Measurements from ENCODE around the gene RFX1. TPM values are rescaled to one million over a fixed set of nuclear protein-coding genes. Genes with fewer than 3 reads are reported as not detected.
"Not testable (repeated sequence)": the region's sequence is repeated elsewhere in the genome, so short reads cannot be mapped to it uniquely, and the experiment has no call there.

Gene RFX1
- total RNA-seq, 2 donors from 2014 or later: 17.1 to 24.3 TPM

- H3K36me3 Mint-ChIP-seq (ENCODE audit: low read depth): peaks cover 55% of the 10 kb centered on the region
- H3K9me3 ChIP-seq (ENCODE audit: control insufficient read depth, low read length): no peaks in the 10 kb centered on the region
- H3K36me3 ChIP-seq (ENCODE audit: control insufficient read depth, insufficient read depth, low read length): peaks cover 44% of the 10 kb centered on the region
- H3K4me3 ChIP-seq (ENCODE audit: low read length): no peak overlapping the region
- H3K9ac ChIP-seq (ENCODE audit: extremely low read depth, low read length, poor library complexity, severe bottlenecking): no peak overlapping the region
- DNase-seq: peak; percentile 61
- H3K4me1 ChIP-seq (ENCODE audit: control insufficient read depth, insufficient read depth, low read length): no peaks in the 10 kb centered on the region
- no peaks in the 10 kb centered on the region for H3K9me3 Mint-ChIP-seq
- no peak overlapping the region for H3K4me3 Mint-ChIP-seq
- no peak overlapping the region for H3K27ac Mint-ChIP-seq
- H3K27me3 Mint-ChIP-seq (ENCODE audit: insufficient read depth): peaks cover 2% of the 10 kb centered on the region
- no peak overlapping the region for H3K27ac ChIP-seq (ENCODE audit: low read depth, low read length)
- no peaks in the 10 kb centered on the region for H3K27me3 ChIP-seq (ENCODE audit: control insufficient read depth, insufficient read depth, low read length, poor library complexity, severe bottlenecking)
- TF ChIP-seq CTCF (conservative IDR thresholded peaks at IDR 0.05): no peak
- WGBS, 2 experiments (ENCODE audit: insufficient coverage in 1 of 2, insufficient read length in 1 of 2): 89 to 93% methylated on average over 7 to 18 of the region's 18 CpGs
- H3K4me1 Mint-ChIP-seq: peaks cover 7% of the 10 kb centered on the region
Observed at GRCh38 chr19:13969897-13970296, 36.2 kb downstream of the RFX1 start.

GRCh38 chr19:13968999-13969398 is 37.1 kb downstream of the RFX1 start:
- WGBS, 2 experiments (ENCODE audit: insufficient coverage in 1 of 2, insufficient read length in 1 of 2): 90 to 96% methylated on average over 16 to 18 of the region's 18 CpGs
- Mint-ChIP-seq H3K4me1 (peaks cover 2% of the 10 kb centered on the region), H3K27ac (no peak overlapping the region), H3K9me3 (no peaks in the 10 kb centered on the region), H3K4me3 (no peak overlapping the region), H3K36me3 (ENCODE audit: low read depth) (peaks cover 56% of the 10 kb centered on the region), H3K27me3 (ENCODE audit: insufficient read depth) (peaks cover 9% of the 10 kb centered on the region)
- peak; percentile 26 for DNase-seq
- Histone ChIP-seq H3K27me3 (ENCODE audit: control insufficient read depth, insufficient read depth, low read length, poor library complexity, severe bottlenecking) (no peaks in the 10 kb centered on the region), H3K4me3 (ENCODE audit: low read length) (no peak overlapping the region), H3K9ac (ENCODE audit: extremely low read depth, low read length, poor library complexity, severe bottlenecking) (no peak overlapping the region), H3K27ac (ENCODE audit: low read depth, low read length) (no peak overlapping the region), H3K36me3 (ENCODE audit: control insufficient read depth, insufficient read depth, low read length) (peaks cover 45% of the 10 kb centered on the region), H3K4me1 (ENCODE audit: control insufficient read depth, insufficient read depth, low read length) (no peaks in the 10 kb centered on the region), H3K9me3 (ENCODE audit: control insufficient read depth, low read length) (no peaks in the 10 kb centered on the region)
- no peak for TF ChIP-seq CTCF (conservative IDR thresholded peaks at IDR 0.05)

GRCh38 chr19:13968383-13968935 is 37.7 kb downstream of the RFX1 start:
- Histone ChIP-seq H3K4me3 (ENCODE audit: low read length) (no peak overlapping the region), H3K4me1 (ENCODE audit: control insufficient read depth, insufficient read depth, low read length) (no peaks in the 10 kb centered on the region), H3K36me3 (ENCODE audit: control insufficient read depth, insufficient read depth, low read length) (peaks cover 45% of the 10 kb centered on the region), H3K27me3 (ENCODE audit: control insufficient read depth, insufficient read depth, low read length, poor library complexity, severe bottlenecking) (no peaks in the 10 kb centered on the region), H3K27ac (ENCODE audit: low read depth, low read length) (no peak overlapping the region), H3K9me3 (ENCODE audit: control insufficient read depth, low read length) (no peaks in the 10 kb centered on the region), H3K9ac (ENCODE audit: extremely low read depth, low read length, poor library complexity, severe bottlenecking) (no peak overlapping the region)
- H3K4me1 Mint-ChIP-seq: no peaks in the 10 kb centered on the region
- H3K27ac Mint-ChIP-seq: no peak overlapping the region
- no peak overlapping the region for H3K4me3 Mint-ChIP-seq
- DNase-seq: peak; percentile 39
- no peaks in the 10 kb centered on the region for H3K9me3 Mint-ChIP-seq
- WGBS, 2 experiments (ENCODE audit: insufficient coverage in 1 of 2, insufficient read length in 1 of 2): 94 to 97% methylated on average over 15 to 22 of the region's 22 CpGs
- H3K36me3 Mint-ChIP-seq (ENCODE audit: low read depth): peaks cover 54% of the 10 kb centered on the region
- no peak for TF ChIP-seq CTCF (conservative IDR thresholded peaks at IDR 0.05)
- peaks cover 15% of the 10 kb centered on the region for H3K27me3 Mint-ChIP-seq (ENCODE audit: insufficient read depth)

- not testable (repeated sequence) for H3K4me1 ChIP-seq (ENCODE audit: control insufficient read depth, insufficient read depth, low read length); H3K4me3 ChIP-seq (ENCODE audit: low read length); H3K27ac ChIP-seq (ENCODE audit: low read depth, low read length); H3K27ac Mint-ChIP-seq; H3K9ac ChIP-seq (ENCODE audit: extremely low read depth, low read length, poor library complexity, severe bottlenecking); H3K9me3 ChIP-seq (ENCODE audit: control insufficient read depth, low read length); H3K9me3 Mint-ChIP-seq; H3K4me1 Mint-ChIP-seq; H3K27me3 ChIP-seq (ENCODE audit: control insufficient read depth, insufficient read depth, low read length, poor library complexity, severe bottlenecking); H3K4me3 Mint-ChIP-seq; DNase-seq
- Mint-ChIP-seq H3K36me3 (ENCODE audit: low read depth) (peaks cover 47% of the 10 kb centered on the region), H3K27me3 (ENCODE audit: insufficient read depth) (peaks cover 18% of the 10 kb centered on the region)
- peaks cover 41% of the 10 kb centered on the region for H3K36me3 ChIP-seq (ENCODE audit: control insufficient read depth, insufficient read depth, low read length)
- WGBS, 2 experiments (ENCODE audit: insufficient coverage in 1 of 2, insufficient read length in 1 of 2): 94 to 100% methylated on average over 6 to 8 of the region's 8 CpGs
Observed at GRCh38 chr19:13967206-13967605, 38.9 kb downstream of the RFX1 start.

Measured in endodermal cell (in vitro differentiated cells).